Fibroblast of skin of back (primary cell): ENCODE measurements around the gene PLRG1.
A peak's percentile ranks its signal among the peaks of the same experiment; 100 is the strongest.

Experiments
- DNase-seq: peaks from one replicate; pipeline ENCODE4 v3.0.0-alpha.2; 2013

The PLRG1 gene

DNA sequence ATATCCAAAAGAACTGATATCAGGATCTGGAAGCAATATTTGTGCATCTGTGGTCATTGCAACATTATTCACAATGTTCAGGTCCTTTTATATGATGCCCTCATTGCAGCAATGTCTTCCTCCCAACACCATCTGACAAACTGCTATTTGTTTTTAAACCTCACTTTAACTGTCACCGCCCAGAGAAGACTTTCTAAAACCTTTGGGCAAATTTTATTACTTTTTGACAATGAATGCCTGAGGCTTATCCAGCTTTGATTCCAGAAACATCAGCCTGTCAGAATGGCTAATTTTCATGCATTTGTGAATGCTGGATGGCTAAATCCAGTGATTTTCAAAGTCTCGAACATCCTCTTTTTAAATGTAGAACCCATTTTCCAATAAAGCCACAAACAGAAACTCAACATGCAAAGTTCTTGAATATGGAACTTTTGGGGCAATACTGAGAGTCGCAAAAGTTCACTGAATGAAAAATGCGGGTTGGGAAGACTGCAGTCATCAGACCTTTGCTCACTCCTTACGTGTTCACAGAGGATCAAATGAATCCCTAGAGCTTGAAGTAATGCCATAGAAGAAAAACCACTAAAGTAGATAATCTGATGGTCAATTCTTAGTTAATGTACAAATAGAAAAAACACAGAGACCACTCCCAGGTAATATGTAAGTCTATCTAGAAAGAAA, 23.1 kb upstream of the PLRG1 start:
- DNase-seq: no peak

DNA sequence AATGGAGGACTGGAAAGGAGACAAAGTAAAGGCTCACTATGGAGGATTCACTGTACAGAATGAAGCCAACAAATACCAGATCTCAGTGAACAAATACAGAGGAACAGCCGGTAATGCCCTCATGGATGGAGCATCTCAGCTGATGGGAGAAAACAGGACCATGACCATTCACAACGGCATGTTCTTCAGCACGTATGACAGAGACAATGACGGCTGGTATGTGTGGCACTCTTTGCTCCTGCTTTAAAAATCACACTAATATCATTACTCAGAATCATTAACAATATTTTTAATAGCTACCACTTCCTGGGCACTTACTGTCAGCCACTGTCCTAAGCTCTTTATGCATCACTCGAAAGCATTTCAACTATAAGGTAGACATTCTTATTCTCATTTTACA, 19.4 kb upstream of the PLRG1 start:
- DNase-seq: no peak

DNA sequence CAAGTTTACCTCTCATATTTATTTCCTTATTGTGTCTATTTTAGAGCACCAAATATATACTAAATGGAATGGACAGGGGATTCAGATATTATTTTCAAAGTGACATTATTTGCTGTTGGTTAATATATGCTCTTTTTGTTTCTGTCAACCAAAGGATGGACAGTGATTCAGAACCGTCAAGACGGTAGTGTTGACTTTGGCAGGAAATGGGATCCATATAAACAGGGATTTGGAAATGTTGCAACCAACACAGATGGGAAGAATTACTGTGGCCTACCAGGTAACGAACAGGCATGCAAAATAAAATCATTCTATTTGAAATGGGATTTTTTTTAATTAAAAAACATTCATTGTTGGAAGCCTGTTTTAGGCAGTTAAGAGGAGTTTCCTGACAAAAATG, 18.8 kb upstream of the PLRG1 start:
- no peak for DNase-seq

DNA sequence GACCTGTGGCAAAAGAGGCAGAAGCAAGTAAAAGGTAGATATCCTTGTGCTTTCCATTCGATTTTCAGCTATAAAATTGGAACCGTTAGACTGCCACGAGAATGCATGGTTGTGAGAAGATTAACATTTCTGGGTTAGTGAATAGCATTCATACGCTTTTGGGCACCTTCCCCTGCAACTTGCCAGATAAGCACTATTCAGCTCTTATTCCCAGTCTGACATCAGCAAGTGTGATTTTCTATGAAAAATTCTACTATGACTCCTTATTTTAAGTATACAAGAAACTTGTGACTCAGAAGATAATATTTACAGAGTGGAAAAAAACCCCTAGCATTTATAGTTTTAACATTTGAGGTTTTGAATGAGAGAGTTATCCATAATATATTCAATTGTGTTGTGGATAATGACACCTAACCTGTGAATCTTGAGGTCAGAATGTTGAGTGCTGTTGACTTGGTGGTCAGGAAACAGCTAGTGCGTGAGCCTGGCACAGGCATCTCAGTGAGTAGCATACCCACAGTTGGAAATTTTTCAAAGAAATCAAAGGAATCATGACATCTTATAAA, 16.5 kb upstream of the PLRG1 start:
- no peak for DNase-seq

DNA sequence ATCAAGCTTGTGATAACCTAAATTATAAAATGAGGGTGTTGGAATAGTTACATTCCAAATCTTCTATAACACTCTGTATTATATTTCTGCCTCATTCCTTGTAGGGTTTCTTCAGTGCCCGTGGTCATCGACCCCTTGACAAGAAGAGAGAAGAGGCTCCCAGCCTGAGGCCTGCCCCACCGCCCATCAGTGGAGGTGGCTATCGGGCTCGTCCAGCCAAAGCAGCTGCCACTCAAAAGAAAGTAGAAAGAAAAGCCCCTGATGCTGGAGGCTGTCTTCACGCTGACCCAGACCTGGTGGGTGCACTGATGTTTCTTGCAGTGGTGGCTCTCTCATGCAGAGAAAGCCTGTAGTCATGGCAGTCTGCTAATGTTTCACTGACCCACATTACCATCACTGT, 15.5 kb upstream of the PLRG1 start:
- DNase-seq: no peak

DNA sequence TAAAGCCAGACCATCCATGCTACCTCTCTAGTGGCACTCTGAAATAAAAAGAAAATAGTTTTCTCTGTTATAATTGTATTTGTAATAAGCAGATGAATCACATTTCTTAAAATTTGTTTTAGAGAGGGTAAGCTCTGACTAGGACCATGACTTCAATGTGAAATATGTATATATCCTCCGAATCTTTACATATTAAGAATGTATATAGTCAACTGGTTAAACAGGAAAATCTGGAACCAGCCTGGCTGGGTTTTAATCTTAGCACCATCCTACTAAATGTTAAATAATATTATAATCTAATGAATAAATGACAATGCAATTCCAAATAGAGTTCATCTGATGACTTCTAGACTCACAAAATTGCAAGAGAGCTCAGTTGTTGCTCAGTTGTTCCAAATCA, 14.1 kb upstream of the PLRG1 start:
- DNase-seq: no peak

DNA sequence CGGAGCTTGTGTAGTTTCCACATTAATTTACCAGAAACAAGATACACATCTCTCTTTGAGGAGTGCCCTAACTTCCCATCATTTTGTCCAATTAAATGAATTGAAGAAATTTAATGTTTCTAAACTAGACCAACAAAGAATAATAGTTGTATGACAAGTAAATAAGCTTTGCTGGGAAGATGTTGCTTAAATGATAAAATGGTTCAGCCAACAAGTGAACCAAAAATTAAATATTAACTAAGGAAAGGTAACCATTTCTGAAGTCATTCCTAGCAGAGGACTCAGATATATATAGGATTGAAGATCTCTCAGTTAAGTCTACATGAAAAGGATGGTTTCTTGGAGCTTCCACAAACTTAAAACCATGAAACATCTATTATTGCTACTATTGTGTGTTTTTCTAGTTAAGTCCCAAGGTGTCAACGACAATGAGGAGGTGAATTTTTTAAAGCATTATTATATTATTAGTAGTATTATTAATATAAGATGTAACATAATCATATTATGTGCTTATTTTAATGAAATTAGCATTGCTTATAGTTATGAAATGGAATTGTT, 12.6 kb upstream of the PLRG1 start, which contains the start of gene FGB:
Gene FGB (plus strand): TSS at position 315 of the 558 bp plus-strand sequence. CDS start 8 bp downstream, at position 323.
- no peak for DNase-seq

DNA sequence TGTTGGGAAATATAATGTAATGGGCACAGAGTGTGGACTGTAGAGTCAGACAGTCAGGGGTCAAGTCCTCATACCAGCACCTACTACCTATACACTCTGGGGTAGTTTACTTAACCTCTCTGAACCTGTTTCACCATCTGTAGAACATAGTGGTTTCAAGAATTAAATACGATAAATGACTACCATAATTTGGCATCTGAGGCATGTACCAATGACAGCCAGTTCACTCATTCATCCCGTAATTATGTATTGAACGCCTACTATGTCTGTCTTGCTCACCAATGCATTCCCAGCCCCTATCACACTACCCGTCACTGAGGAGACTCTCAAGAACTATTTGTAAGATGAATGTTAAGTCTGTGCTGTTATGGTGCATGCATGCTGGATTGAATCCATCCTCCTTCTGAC, 10.6 kb upstream of the PLRG1 start:
- DNase-seq: peak; percentile 23

DNA sequence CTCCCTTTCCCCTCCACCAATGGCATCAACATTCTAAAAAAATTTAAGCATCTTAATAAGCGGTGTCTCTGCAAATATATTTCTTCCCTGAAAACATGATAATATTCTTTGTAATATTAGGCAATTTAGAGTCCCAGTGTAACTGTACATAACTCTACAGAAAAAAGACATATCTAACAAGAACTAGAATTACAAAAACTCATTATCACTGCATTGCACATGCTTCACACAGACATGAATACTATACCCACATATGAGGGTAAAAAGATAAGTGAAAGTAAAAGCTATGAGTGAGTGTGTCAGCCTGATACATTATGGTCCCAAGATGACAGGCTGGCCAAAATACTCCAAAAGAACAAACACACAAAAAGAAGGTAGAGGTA, 10.2 kb upstream of the PLRG1 start:
- no peak for DNase-seq

DNA sequence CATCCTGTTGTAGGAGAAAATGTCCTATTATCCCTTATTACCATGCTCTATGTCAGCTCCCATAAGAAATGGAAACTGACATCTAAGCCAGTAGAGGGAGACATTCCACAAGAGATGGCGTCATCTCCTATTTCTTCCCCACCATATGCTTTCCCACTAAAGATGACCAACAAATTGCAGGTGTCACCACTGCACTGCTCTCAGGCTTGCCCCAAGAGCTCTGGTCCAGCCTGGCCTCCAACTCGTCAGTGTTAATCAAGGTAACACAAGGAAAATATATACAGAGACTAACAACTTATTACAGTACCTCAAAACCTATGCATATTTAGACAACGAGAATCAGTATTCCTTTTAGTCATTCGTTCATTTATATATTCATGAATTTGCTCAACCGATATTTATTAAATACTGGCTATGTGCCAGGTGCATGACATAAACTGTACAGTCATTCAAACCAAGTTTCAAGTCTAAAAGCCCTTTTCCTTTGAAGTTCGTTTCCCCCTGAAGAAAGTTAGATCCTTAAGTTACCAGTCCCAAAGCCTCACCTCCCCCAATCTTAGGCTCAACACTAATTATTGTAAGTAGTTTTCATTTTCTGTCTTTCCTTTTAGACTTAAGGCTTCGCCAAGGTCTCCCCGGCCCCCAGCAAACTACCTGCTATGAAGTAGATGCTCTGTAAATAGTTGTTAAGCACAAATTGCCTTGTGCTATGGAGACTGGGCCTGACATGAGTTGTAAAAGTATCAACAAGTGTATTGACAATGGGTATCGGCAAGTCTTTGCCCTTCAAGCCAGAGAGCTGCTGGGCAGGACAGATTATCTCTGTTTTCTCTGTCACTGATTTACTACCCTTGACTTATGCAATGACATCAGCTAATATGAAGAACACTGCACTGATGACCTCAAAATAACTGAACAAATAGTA, 9.6 kb upstream of the PLRG1 start:
- DNase-seq: peak; percentile 43

DNA sequence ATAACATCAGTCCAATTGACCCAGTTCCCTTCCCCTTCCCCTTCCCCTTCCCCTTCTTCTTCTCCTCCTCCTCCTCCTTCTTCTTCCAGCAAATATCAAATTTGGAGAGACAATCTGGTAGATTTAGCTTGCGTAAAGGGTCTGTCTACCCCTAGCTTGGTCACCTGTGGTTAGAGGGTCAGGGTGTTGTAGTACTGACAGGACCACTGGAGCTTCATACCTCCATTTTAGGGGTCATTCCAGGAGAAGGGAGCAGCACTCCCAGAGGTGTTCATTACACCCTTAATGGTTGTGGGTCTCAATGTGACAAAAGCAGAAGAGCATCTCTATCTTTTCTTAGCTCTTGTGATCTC, 8.9 kb upstream of the PLRG1 start:
- DNase-seq: no peak

DNA sequence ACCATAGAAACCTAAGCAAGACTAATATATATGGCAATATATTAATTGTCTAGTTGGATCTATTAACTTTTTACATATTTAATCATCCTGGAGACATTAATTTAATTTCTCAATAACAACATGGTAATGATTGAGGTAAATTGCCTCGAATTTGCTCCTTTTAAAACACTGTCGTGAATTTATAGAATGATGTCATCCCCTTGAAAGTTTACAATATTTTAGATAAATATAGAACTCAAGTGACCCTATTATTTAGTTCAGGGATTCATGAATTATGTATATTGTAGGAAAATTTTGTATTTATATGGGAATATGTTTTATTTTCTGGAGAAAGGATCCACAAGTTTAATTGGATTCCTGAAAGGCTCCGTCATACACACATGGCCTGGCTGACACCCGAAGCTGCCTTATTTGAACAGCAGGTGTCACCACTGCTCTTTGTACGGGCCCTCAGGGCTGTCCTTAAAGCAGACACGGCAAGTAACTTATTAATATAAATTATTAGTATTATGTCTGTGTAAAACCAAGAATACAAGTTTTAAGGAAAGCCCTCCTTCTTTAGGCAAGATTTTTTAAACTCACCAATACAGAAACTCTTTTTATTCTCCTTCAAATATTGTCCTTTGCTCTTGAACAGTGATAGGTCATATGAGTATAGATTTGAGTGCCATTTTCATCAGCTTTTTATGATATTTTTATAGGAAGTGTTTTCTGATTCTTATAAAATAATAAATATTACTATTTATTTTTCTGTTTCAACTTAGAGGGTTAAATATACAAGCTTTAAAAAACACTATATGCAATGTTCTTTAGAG, 1.9 kb upstream of the PLRG1 start:
- peak; percentile 81 for DNase-seq

DNA sequence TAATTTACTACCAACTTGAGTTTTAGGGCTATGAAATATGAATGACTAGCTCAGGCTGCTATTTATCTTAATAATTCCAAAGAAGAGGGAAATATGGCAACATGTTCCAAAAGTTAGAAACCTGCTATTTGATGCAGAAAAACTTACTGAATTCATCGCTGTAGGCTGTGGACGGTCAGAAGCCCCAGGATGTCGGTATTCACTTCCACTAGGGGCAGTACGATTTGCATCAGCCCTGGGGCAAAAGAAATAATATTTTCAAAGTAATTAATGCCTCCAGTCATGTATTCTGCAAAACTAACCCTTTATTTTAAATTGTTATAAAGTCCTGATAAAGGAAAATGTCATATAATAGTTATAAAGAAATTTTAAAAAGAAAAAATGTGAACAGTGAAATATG, 4.5 kb downstream of the PLRG1 start:
- no peak for DNase-seq

DNA sequence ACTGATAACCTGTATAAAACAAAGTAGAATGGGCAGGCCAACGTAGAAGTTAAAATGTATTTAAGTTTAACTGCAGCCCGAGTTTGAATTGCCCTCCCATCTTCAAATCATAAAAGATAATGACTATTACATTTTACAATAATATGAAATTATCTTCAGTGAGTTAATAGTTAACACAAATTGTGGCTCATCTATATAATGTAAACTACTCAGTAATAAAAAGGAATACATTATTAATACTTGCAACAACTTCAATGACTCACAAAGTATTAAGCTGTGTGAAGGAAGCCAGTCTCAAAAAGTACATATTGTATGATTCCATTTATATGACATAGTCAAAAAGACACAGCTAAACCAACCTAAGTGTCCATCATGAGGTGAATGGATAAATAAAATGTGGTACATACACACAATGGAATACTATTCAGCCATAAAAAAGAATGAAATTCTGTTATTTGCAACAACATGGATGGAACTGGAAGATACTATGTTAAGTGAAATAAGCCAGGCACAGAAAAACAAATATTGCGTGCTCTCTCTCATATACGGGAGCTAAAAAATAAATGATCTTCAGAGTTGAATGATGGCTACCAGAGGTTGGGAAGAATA, 7.8 kb downstream of the PLRG1 start:
- no peak for DNase-seq

DNA sequence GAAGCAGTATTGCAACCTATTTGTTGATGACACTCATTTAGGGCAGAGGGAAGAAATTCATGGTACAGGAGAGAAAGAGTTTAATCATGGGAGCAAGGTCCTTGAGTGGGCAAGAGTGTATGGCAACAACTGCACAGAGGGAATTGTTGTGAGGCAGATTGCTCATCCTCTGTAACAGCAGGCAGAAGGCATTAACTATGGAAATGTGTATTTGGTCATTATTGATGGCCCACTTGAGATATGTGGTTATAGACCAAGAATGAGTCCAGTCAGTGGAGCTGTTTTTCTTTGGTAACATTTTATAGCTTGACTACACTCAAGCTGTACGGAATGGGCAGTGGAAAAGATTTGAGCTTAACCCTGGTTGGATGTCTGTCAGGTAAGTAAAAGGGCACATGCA, 15.9 kb downstream of the PLRG1 start:
- DNase-seq: no peak

DNA sequence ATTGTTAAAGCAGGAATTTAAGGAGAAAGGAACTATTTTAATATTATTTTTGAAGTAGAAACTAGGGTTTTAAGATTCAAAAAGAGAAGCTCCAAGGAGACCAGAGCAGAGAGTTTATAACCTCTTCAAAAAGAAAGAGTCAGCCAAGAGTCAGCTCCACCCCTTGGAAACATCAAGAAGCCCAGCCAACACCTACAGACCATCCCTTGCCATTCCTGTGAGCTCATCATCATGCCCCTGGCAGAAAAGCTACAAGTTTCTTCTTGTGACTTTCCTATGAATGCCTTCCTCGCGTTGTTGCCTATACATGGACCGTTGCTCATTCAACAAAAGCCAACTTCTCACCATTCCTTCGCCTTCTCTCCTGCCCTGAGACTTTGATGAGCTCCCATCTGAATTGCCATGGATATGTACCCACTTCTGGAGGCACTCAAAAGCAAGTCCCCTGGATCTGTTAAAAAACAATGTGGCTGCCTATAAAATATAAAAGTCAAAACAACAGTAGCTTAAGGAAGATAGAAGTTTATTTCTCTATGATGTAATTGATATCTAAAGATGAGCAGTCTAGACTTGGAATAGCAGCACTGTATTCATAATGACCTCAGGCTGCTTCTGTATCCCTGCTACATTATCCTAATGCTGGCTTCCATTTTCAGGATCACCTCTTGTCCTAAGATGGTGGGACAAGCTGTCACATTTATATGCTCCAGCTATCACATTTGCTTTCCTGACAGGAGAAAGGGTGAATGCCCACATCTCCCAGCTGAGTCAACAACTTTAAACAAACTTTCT, 20.3 kb downstream of the PLRG1 start:
- no peak for DNase-seq

DNA sequence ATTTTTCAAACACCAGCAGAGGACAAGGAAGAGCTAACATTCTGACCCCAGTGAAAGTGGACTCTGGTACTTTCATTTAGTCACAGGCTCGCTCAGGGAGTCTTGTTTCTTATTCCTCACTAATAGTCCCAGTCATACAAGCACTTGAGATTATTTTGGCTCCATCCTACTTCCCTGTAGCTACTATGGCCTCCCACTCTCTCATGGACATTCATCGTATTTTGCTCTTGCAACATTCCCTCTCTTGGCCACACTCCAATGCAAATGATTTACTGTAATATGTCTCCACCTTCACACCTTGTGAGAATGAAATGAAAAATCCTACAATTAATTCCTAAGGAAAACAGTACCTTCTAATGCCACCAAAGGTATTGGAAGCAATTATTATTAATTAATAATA, 21.3 kb downstream of the PLRG1 start:
- DNase-seq: no peak

DNA sequence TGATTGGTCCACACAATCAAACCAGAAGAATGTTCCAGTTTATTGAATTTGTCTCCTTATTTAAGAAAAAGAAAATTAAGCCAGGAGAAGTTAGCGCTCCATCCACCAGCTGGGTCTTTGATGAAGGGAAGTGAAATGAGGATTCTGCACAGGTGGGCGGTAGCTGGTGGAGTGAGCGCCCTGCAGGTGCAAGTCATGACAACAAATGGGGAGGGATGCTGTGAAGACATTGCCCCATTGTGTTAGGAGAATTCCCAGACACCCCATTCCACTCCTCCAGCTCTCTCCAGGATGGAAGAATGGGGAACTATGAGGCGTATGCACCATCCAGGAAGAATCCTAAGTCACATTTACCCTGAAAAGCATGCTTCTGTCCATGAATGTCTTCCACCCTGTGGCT, 22.9 kb downstream of the PLRG1 start:
- DNase-seq: no peak

DNA sequence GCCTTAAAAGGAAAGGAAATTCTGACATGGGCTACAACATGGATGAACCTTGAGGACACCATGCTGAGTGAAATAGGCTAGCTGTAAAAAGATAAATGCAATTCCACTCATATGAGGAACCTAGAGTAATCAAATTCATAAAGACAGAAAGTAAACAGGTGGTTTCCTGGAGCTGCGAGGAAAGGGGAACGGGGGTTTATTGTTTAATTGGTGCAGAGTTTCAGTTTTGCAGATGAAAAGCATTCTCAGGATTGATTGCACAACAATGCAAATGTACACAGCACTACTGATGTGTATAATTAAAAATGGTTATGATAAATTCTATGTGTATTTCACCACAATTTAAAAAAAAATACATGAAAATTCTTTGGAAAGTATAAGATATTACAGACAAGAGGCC, 24.0 kb downstream of the PLRG1 start:
- no peak for DNase-seq

DNA sequence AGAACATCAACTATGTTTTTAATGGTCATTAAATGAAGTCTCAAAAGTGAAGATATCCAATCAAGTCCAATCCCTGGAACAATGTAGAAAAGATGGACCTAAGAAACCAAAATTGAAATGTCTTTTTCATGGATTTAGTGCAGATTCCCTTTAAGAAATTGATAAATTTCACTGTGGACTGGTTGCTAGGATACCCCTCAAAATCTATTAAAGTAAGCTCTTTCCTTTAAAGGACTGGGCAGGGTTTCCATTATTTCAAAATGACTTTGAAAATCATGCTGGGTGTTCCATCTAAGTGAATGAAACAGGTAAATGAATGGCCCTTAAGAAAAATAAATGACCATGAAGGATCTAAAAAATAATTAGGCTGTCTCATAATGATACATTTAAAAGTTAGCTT, 28.6 kb downstream of the PLRG1 start:
- no peak for DNase-seq

DNA sequence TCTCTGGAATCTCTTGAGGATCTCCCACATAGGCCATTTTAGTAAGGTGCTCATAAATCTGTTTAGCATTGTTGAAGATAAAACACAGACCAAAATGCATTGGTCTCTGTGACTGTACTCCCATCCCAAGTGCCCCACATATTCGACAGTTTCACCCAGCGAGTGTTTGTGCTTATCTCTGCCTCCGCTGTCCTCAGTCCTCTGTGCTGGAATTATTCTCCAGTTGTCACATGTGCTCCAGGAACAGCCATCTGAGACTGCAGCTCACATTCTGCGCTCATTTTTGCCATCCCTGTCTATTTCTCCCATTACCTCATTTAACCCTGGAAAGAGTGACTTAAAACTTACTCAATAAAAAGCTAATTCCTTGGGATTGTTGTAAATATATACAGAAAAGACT, 31.0 kb downstream of the PLRG1 start:
- DNase-seq: no peak
